ENCODE data around the gene CD40.

CD40 gene

DNA sequence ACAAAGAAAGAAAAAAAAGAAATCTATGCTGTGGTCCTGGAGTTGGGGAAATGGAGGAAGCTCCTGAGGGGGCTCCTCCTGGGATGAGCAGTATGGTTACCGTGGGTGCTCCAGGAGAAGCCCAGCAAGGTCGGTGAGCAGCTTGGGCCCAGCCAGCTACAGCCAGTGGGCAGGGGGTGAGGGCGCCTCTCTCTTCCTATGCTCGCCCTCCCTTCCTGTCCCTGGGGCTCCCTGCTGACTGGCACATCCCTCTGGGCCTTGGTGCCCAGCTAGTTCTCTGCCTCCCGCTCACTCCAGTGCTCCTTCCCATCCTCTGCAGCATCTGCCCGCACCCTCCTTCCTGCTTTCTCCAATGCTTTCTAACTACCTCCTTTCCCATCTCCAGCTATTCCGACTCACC lies 16.6 kb downstream of the CD40 start:
- TF ChIP-seq, protein P1, sequence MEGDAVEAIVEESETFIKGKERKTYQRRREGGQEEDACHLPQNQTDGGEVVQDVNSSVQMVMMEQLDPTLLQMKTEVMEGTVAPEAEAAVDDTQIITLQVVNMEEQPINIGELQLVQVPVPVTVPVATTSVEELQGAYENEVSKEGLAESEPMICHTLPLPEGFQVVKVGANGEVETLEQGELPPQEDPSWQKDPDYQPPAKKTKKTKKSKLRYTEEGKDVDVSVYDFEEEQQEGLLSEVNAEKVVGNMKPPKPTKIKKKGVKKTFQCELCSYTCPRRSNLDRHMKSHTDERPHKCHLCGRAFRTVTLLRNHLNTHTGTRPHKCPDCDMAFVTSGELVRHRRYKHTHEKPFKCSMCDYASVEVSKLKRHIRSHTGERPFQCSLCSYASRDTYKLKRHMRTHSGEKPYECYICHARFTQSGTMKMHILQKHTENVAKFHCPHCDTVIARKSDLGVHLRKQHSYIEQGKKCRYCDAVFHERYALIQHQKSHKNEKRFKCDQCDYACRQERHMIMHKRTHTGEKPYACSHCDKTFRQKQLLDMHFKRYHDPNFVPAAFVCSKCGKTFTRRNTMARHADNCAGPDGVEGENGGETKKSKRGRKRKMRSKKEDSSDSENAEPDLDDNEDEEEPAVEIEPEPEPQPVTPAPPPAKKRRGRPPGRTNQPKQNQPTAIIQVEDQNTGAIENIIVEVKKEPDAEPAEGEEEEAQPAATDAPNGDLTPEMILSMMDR (IDR thresholded peaks at IDR 0.05; ENCODE audit: low read depth, low read length) = no peak
- DNase-seq (ENCODE audit: low read depth in 2 of 2) = no peak
- H3K4me3 ChIP-seq (replicated peaks in 1 of 2; ENCODE audit: low read depth in 2 of 2, low read length in 2 of 2) = no peak overlapping the region

DNA sequence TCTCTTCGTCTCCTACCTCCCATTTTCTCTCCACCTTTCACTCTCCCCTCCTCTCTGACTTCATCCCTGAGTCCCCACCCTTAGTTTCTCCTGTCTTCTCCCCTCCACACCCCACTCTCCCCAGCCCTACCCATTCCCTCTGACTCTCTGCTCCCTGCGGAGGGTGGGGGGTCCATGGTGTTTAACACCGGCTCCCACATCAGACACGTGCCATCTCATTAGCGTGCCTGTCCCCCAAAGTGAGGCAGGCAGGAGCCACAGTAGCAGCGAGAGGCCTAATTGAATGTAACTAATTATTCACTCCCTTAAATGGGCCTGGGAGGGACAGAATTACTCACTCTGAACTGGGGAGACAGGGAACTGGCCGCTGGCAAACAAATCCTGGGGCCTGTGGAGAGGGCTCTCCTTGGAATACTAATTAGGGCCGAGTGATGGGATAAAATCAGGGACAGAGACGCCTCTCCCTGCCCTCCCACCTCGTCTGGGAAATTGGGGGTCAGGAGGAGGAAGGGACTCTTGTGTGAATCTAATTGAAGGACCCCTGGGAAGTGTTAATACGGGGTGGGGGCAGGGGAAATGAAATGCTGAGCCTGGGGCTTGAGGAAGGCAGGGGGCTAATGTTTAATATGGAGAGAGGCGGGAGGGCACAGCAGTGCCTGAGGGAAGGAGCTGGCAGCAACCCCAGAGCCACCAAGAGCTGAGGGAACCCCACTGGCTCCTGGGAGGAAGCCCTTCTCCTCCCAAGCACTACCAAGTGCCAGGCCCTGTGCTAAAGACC lies 17.9 kb downstream of the CD40 start:
- no peak overlapping the region for H3K4me3 ChIP-seq (replicated peaks in 1 of 2; ENCODE audit: low read depth in 2 of 2, low read length in 2 of 2)
- DNase-seq (ENCODE audit: low read depth in 2 of 2) = no peak
- TF ChIP-seq, protein P1 (IDR thresholded peaks at IDR 0.05; ENCODE audit: low read depth, low read length) = no peak

DNA sequence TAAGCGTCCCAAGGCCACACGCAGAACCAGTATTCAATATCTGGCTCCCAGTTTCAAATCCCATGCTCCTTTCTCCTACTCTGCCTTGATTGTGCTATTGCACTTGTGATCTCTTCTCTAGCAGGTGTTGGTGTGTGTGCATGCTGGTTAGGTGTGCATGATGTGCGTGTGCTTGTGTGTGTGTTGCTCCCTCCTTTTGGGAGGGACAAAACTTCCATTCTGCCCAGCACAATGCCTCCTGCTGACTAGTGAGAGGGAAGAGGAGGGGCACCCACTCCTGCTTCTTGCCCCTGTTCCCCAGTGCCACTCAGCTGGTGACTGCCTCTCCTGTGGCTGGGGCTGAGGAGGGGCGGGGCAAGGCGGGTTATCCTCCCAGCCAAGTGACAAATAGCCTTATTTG lies 19.7 kb downstream of the CD40 start:
- TF ChIP-seq, protein P1 (IDR thresholded peaks at IDR 0.05; ENCODE audit: low read depth, low read length) = no peak
- H3K4me3 ChIP-seq (replicated peaks in 1 of 2; ENCODE audit: low read depth in 2 of 2, low read length in 2 of 2) = no peak overlapping the region
- no peak for DNase-seq (ENCODE audit: low read depth in 2 of 2)

DNA sequence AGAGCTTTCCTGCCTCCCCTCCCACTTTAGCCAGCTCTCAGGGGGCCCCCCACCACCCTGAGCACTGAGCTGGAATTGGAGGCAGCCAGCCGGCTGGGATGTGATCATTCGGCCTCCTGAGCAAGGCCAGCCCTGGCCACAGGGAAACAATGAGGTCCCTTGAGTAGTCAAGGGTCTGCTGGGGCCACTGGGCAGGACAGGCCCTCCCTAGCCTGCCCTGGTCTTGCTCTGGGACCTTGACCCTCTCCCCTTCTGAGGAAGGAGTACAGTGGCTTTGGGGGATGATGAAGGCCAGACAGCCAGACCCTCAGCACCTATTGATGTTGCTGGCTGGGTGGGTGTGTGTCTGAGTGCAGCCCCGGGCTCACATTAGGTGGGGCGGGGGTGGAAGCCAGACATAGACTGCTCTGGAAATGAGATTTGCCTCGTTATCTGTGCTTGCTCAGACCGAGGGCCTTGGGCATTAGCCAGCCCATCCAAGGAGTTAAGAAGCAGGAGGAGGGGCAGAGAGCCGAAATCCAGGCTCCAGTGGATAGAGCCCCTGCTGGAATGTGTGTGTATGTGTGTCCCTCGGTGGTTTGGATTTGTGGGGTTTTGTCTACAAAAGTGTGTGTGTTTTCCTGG lies 21.3 kb downstream of the CD40 start:
- TF ChIP-seq, protein P1 (IDR thresholded peaks at IDR 0.05; ENCODE audit: low read depth, low read length) = no peak
- no peak overlapping the region for H3K4me3 ChIP-seq (replicated peaks in 1 of 2; ENCODE audit: low read depth in 2 of 2, low read length in 2 of 2)
- no peak for DNase-seq (ENCODE audit: low read depth in 2 of 2)

DNA sequence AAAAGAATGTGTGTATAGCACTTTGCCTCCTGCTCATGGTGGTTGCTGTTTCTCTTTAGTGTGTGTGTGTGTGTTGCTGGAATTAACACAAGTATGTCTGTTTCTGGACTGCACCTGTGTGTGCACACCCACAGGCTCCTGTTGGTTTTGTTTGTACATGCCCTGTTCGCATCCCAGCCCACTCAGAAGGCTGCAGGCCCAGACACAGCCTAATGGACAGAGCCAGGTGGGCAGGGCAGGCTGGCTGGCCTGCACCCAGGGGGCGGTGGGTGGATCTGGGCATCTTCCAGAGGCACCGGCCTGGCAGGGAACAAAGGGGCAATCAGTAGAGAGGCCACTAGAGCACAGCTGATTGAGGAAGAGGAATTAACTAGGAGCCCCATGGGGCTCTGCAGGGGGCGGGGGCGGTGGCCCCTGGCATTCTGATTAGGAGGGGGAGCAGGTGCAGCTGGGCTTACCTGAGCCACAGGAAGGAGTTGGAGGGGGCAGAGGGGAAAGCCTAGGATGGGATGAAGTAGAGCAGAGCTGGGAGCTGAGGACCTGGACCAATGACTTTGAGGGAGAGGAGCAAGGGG lies 21.9 kb downstream of the CD40 start:
- H3K4me3 ChIP-seq (replicated peaks in 1 of 2; ENCODE audit: low read depth in 2 of 2, low read length in 2 of 2) = no peak overlapping the region
- TF ChIP-seq, protein P1 (IDR thresholded peaks at IDR 0.05; ENCODE audit: low read depth, low read length) = no peak
- DNase-seq (ENCODE audit: low read depth in 2 of 2) = no peak

DNA sequence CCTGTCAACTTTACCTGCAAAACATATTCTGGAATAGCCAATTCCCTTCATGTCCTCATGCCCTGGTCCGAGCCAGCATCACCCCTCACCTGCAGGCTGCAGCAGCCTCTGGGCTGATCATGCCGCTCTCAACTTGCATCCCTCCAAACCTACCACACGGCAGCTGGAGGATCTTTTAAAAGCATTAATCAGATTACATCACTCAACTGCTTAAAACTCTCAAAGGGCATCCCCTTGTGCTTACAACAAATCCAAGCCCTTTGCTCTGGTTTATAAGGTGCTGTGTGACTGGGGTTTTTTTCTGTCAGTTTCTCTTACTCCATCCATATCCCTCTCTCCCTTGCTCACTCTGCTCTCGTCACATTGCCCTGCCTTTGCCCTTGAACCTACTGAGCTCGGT lies 24.0 kb downstream of the CD40 start:
- DNase-seq (ENCODE audit: low read depth in 2 of 2) = no peak
- TF ChIP-seq, protein P1 (IDR thresholded peaks at IDR 0.05; ENCODE audit: low read depth, low read length) = no peak
- no peak overlapping the region for H3K4me3 ChIP-seq (replicated peaks in 1 of 2; ENCODE audit: low read depth in 2 of 2, low read length in 2 of 2)

All from cardiac fibroblast (primary cell).